OCI-LY1 (cell line): ENCODE data around the gene C2orf74.
"Not testable (repeated sequence)": the region's sequence is repeated elsewhere in the genome, so short reads cannot be mapped to it uniquely, and the experiment has no call there.

Experiments used
- CTCF ChIP-seq: fragments of 200-600 bp; sonication (generic), shearing (Covaris generic); IDR thresholded peaks from 2 replicates; pipeline ENCODE4 v1.5.1; 2017; ENCODE audit warnings: mild to moderate bottlenecking, antibody characterized with exemption, low read length, moderate library complexity, mixed read lengths
- EZH2 ChIP-seq: fragments of 200-600 bp; sonication (generic), shearing (Covaris generic); IDR thresholded peaks from 2 replicates; pipeline ENCODE4 v1.8.0; 2017; ENCODE audit warnings: borderline replicate concordance, mixed run types, mild to moderate bottlenecking, antibody characterized with exemption, low read length, moderate library complexity, mixed read lengths

- TF ChIP-seq CTCF, EZH2: not testable (repeated sequence)
These were observed 33.9 kb upstream of the C2orf74 start for GRCh38 chr2:61128122-61128521.
